K562 (cell line): ENCODE results near the gene PPFIA3. TPM values are rescaled to one million over a fixed set of nuclear protein-coding genes. Genes with fewer than 3 reads are reported as not detected.

ENCODE experiments used
- AFF4 ChIP-seq: sonication (generic); formaldehyde crosslinking; IDR thresholded peaks from 2 replicates; pipeline ENCODE4 v1.8.0; 2023; ENCODE audit warnings: mild to moderate bottlenecking, missing genetic modification reagents
- BCOR ChIP-seq: fragments of 450-650 bp; IDR thresholded peaks from 2 replicates; pipeline ENCODE4 v1.6.1; 2016
- CEBPG ChIP-seq, 3 experiments: fragments of 200-800 bp in 1 of 3; sonication (Bioruptor generic) in 1 of 3; sonication (generic) in 1 of 3; formaldehyde crosslinking in 1 of 3; IDR thresholded peaks in 2 of 3; conservative IDR thresholded peaks in 1 of 3; 2 replicates each; pipeline versions ENCODE4 v1.6.1 to v1.8.0; 2016 to 2022; ENCODE audit warnings: missing compliant biosample characterization in 2 of 3, missing genetic modification characterization in 2 of 3, mild to moderate bottlenecking in 1 of 3, missing genetic modification reagents in 1 of 3
- HDAC8 ChIP-seq: fragments of 450-650 bp; IDR thresholded peaks from 2 replicates; pipeline ENCODE4 v1.6.1; 2016; ENCODE audit warnings: mild to moderate bottlenecking, missing genetic modification characterization, moderate library complexity, missing compliant biosample characterization
- HES1 ChIP-seq: fragments of 450-650 bp; IDR thresholded peaks from 2 replicates; pipeline ENCODE4 v1.6.1; 2016; ENCODE audit warnings: low read depth, mild to moderate bottlenecking, moderate library complexity
- MECOM ChIP-seq: fragments of 250-450 bp; sonication (Bioruptor Pico); IDR thresholded peaks from 2 replicates; pipeline ENCODE4 v1.8.0; 2022; ENCODE audit warnings: inconsistent platforms
- SMAD3 ChIP-seq: fragments of 450-650 bp; formaldehyde crosslinking; conservative IDR thresholded peaks from 2 replicates; pipeline ENCODE4 v1.4.0; 2020; ENCODE audit warnings: mild to moderate bottlenecking
- ZBTB17 ChIP-seq: fragments of 450-650 bp; formaldehyde crosslinking; IDR thresholded peaks from 2 replicates; pipeline ENCODE4 v1.4.0; 2020; ENCODE audit warnings: mild to moderate bottlenecking
- ZNF12 ChIP-seq: sonication (generic); formaldehyde crosslinking; IDR thresholded peaks from 2 replicates; pipeline ENCODE4 v1.4.0; 2020; ENCODE audit warnings: mild to moderate bottlenecking, missing genetic modification reagents
- ZNF586 ChIP-seq: fragments of 450-650 bp; formaldehyde crosslinking; conservative IDR thresholded peaks from 2 replicates; pipeline ENCODE4 v1.4.0; 2020; ENCODE audit warnings: mild to moderate bottlenecking, moderate library complexity
- ZNF639 ChIP-seq, 2 experiments: fragments of 200-800 bp in 1 of 2; sonication (Bioruptor generic) in 1 of 2; sonication (generic) in 1 of 2; formaldehyde crosslinking in 1 of 2; IDR thresholded peaks in 1 of 2; conservative IDR thresholded peaks in 1 of 2; 2 replicates each; pipeline versions ENCODE4 v1.5.0 to v1.6.1; 2016 to 2020; ENCODE audit warnings: missing compliant biosample characterization in 1 of 2, missing genetic modification characterization in 1 of 2, missing genetic modification reagents in 1 of 2
- polyA plus RNA-seq, 8 experiments: library from polyadenylated mRNA; depleted of rRNA in 4 of 8; stranded (reverse) in 5 of 8; unstranded in 3 of 8; fragments of >200 nt; fragmentation: Nextera tagmentation in 2 of 8; fragmentation: Illumina TruSeq in 1 of 8; extraction: Ambion mirVana in 2 of 8; extraction: Trizol in 1 of 8; gene quantifications; 2 replicates each; pipeline versions ENCODE4 v1.2.1 to v1.2.3, GENCODE V29; 2011 to 2014; ENCODE audit warnings: inconsistent platforms in 1 of 8, missing spikeins in 1 of 8
- total RNA-seq, 7 experiments: library from RNA; depleted of rRNA in 6 of 7; stranded (reverse); fragments of >200 nt in 6 of 7; fragmentation: Illumina TruSeq in 2 of 7; extraction: Trizol in 2 of 7; gene quantifications; 2 replicates each; pipeline versions ENCODE4 v1.2.1 to v1.2.3, GENCODE V29; 2011 to 2021; ENCODE audit warnings: low replicate concordance in 1 of 7
- TF ChIP-seq, protein P1 (sequence below): fragments of 450-650 bp; IDR thresholded peaks from 2 replicates; pipeline ENCODE4 v1.6.1; 2017; ENCODE audit warnings: antibody characterized with exemption
- TF ChIP-seq, protein P2 (sequence below): fragments of 250-450 bp; sonication (Bioruptor Pico); IDR thresholded peaks from 2 replicates; pipeline ENCODE4 v1.5.0; 2021

Gene PPFIA3
- total and polyA plus RNA-seq, 9 of the 15 experiments (the other 6 are each of a cell fraction or from before 2014, with no cell fraction given) = 0.10 to 53.0 (median 17.6) TPM

DNA sequence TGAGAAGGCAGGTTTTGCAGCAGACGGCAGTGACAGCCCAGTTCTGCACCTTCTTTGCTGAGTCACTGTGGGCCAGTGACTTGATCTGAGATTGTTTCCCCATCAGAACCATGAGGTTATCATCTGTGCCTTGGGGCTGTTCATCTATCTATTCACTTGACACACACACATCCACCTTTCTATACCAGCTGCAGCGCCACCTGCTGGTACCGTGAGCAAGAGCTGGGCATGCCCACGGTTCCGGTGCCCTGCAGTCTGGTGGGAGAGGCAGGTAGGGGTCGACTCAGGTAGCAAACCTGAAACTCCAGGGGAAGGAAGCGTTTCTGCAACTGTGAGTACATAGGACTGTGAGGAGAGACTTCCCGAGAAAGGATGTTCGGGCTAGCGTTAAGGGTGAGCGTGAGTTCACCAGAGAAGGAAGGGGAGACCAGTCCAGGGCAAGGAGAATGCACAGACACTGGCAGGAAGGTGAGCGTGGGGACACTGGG lies 12.7 kb upstream of the PPFIA3 start (continued):
- TF ChIP-seq AFF4 (no peak), ZNF639 (CRISPR knock-in tag; conservative IDR thresholded peaks at IDR 0.05 in 1 of 2, IDR thresholded peaks at IDR 0.05 in 1 of 2) (no peak), ZNF586 (no peak), HDAC8 (no peak), ZNF12 (CRISPR knock-in tag) (no peak), BCOR (no peak), HES1 (no peak), MECOM (no peak), CEBPG (CRISPR knock-in tag; IDR thresholded peaks at IDR 0.05) (no peak), CEBPG (tag; conservative IDR thresholded peaks at IDR 0.05 in 1 of 2, IDR thresholded peaks at IDR 0.05 in 1 of 2) (no peak), SMAD3 (no peak), ZBTB17 (no peak)
- TF ChIP-seq, protein P1, sequence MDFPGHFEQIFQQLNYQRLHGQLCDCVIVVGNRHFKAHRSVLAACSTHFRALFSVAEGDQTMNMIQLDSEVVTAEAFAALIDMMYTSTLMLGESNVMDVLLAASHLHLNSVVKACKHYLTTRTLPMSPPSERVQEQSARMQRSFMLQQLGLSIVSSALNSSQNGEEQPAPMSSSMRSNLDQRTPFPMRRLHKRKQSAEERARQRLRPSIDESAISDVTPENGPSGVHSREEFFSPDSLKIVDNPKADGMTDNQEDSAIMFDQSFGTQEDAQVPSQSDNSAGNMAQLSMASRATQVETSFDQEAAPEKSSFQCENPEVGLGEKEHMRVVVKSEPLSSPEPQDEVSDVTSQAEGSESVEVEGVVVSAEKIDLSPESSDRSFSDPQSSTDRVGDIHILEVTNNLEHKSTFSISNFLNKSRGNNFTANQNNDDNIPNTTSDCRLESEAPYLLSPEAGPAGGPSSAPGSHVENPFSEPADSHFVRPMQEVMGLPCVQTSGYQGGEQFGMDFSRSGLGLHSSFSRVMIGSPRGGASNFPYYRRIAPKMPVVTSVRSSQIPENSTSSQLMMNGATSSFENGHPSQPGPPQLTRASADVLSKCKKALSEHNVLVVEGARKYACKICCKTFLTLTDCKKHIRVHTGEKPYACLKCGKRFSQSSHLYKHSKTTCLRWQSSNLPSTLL = no peak
- TF ChIP-seq, protein P2, sequence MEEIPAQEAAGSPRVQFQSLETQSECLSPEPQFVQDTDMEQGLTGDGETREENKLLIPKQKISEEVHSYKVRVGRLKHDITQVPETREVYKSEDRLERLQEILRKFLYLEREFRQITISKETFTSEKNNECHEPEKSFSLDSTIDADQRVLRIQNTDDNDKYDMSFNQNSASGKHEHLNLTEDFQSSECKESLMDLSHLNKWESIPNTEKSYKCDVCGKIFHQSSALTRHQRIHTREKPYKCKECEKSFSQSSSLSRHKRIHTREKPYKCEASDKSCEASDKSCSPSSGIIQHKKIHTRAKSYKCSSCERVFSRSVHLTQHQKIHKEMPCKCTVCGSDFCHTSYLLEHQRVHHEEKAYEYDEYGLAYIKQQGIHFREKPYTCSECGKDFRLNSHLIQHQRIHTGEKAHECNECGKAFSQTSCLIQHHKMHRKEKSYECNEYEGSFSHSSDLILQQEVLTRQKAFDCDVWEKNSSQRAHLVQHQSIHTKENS (CRISPR knock-in tag) = no peak
